AG04450 (cell line): ENCODE results near the gene SLC17A9. TPM values are rescaled to one million over a fixed set of nuclear protein-coding genes. Genes with fewer than 3 reads are reported as not detected.

Experiments
- CTCF ChIA-PET: fragments of 300-600, 350-600 bp; formaldehyde crosslinking; extraction: SDS; loops from one replicate; lab custom pipeline; 2022; ENCODE audit warnings: antibody characterized with exemption, inconsistent platforms; lab: Charles Lee
- POLR2A ChIA-PET: fragments of 350-600 bp; formaldehyde crosslinking; extraction: SDS; loops from one replicate; lab custom pipeline; 2021; ENCODE audit warnings: antibody characterized with exemption, inconsistent platforms; lab: Yijun Ruan, JAX
- DNase-seq: peaks from one replicate; pipeline ENCODE4 v3.0.0-alpha.2; 2011; ENCODE audit warnings: low read depth, low spot score
- H3K27ac ChIP-seq: one replicate; pipeline ENCODE4 v1.5.1; 2012; ENCODE audit warnings: low read depth, low read length, control low read depth
- H3K27me3 ChIP-seq: one replicate; pipeline ENCODE4 v1.6.0; 2012; ENCODE audit warnings: low read length; ENCODE audit not compliant: control insufficient read depth, insufficient read depth
- H3K4me3 ChIP-seq: 2 replicates; pipeline ENCODE4 v1.5.1; 2011; ENCODE audit warnings: mild to moderate bottlenecking, low read depth, low read length, control low read depth
- H3K9me3 ChIP-seq: 2 replicates; pipeline ENCODE4 v1.5.1; 2012; ENCODE audit warnings: low read length; ENCODE audit not compliant: control insufficient read depth, insufficient read depth
- polyA plus RNA-seq: library from polyadenylated mRNA; depleted of rRNA; stranded (reverse); fragments of >200 nt; gene quantifications from 2 replicates; pipeline ENCODE4 v1.2.3, GENCODE V29; 2011
- TF ChIP-seq, protein P1 (sequence below): IDR thresholded peaks from 2 replicates; pipeline ENCODE4 v1.5.1; 2011; ENCODE audit warnings: low read depth, low read length, control low read depth, inconsistent platforms

The SLC17A9 gene
- polyA plus RNA-seq, 1 experiment = 2.2 TPM

GRCh38 chr20:63005862-63006539 lies 53.5 kb downstream of the SLC17A9 start:
- CTCF ChIA-PET = no interaction called here
- TF ChIP-seq, protein P1, sequence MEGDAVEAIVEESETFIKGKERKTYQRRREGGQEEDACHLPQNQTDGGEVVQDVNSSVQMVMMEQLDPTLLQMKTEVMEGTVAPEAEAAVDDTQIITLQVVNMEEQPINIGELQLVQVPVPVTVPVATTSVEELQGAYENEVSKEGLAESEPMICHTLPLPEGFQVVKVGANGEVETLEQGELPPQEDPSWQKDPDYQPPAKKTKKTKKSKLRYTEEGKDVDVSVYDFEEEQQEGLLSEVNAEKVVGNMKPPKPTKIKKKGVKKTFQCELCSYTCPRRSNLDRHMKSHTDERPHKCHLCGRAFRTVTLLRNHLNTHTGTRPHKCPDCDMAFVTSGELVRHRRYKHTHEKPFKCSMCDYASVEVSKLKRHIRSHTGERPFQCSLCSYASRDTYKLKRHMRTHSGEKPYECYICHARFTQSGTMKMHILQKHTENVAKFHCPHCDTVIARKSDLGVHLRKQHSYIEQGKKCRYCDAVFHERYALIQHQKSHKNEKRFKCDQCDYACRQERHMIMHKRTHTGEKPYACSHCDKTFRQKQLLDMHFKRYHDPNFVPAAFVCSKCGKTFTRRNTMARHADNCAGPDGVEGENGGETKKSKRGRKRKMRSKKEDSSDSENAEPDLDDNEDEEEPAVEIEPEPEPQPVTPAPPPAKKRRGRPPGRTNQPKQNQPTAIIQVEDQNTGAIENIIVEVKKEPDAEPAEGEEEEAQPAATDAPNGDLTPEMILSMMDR = no peak
- H3K4me3 ChIP-seq = no peak overlapping the region
- H3K27me3 ChIP-seq = peaks cover 85% of the 10 kb centered on the region
- no peaks in the 10 kb centered on the region; the same call in 1 of the 2 replicates for H3K9me3 ChIP-seq
- POLR2A ChIA-PET = no interaction called here
- no peak overlapping the region for H3K27ac ChIP-seq
- no peak for DNase-seq

DNA sequence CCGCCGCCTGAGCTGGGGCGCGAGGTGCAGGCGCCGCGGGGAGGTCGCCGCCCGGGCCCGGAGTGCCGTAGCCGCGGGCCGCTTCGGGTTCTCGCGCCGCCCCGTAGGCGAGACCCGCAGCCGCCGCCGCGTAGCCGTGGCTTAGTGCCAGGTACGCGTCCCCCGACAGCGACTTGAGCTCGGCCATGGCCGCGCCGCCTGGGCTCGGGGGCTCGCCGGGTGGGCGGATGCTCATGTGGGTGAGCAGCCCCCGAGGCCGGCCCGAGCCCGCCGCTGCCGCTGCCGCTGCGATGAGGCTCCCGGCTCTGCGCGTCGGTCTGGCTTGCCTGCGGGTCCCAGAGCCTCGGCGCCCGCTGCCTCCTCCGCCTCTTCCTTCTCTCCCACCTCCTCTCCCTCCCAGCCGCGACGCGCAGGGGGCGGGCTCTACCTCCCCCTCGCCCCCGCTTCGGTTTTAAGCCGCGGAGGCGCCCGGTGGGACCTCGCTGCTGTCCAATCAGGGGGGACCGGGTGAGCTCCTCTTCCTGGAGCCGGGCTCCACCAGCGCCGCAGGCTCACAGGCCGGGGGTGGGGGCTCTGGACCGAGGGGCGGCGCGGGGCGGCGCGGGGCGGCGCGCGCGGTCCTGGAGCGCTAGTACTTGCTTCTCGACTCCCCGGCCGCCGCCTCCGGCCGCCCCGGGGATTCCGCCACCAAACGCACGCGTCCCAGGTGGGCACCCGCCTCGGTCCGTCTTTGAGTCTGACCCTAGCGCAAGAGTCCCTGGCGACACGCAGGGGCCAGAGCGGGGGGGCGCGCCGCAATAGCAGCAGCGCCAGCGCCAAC lies 54.2 kb downstream of the SLC17A9 start, which contains the start of gene BHLHE23:
BHLHE23 (minus strand) TSS at position 425 of the 820 bp plus-strand sequence; CDS start at position 235, 190 bp downstream.
- no peak for DNase-seq
- Histone ChIP-seq H3K27ac (no peak within 1 kb of the TSS), H3K27me3 (peaks cover 89% of the 10 kb centered on the region), H3K4me3 (no peak within 1 kb of the TSS), H3K9me3 (no peaks in the 10 kb centered on the region; the same call in 1 of the 2 replicates)
- TF ChIP-seq, protein P1 = no peak
- CTCF ChIA-PET = no interaction called here
- POLR2A ChIA-PET = interaction anchor here (0.6 kb wide), 1 partner anchor 34 kb away, joined by 3 read pairs; no protein-coding TSS in a partner anchor

- DNase-seq = no peak
- H3K27ac ChIP-seq = no peak overlapping the region
- H3K27me3 ChIP-seq = peaks cover 87% of the 10 kb centered on the region
- ChIA-PET POLR2A (no interaction called here), CTCF (no interaction called here)
- TF ChIP-seq, protein P1 = no peak
- no peaks in the 10 kb centered on the region; the same call in 1 of the 2 replicates for H3K9me3 ChIP-seq
- H3K4me3 ChIP-seq = no peak overlapping the region
Observed at GRCh38 chr20:63007360-63007645, 54.8 kb downstream of the SLC17A9 start.

GRCh38 chr20:63007646-63008488 lies 55.4 kb downstream of the SLC17A9 start:
- CTCF ChIA-PET = interaction anchor here (1.5 to 2.6 kb wide), 4 partner anchors 27 to 176 kb away, joined by 3 to 9 read pairs (median 6); no protein-coding TSS in a partner anchor
- POLR2A ChIA-PET = no interaction called here
- DNase-seq = no peak
- H3K9me3 ChIP-seq = peaks cover 3% of the 10 kb centered on the region
- peaks cover 87% of the 10 kb centered on the region for H3K27me3 ChIP-seq
- no peak overlapping the region for H3K4me3 ChIP-seq
- TF ChIP-seq, protein P1 = no peak
- no peak overlapping the region for H3K27ac ChIP-seq
